HepG2 (cell line): ENCODE measurements around the gene TOR2A. TPM values are rescaled to one million over a fixed set of nuclear protein-coding genes. Genes with fewer than 3 reads are reported as not detected.

Source experiments
- AGO2 ChIP-seq: fragments of 200-400 bp; formaldehyde crosslinking; optimal IDR thresholded peaks from 2 replicates; pipeline ENCODE3; 2017; ENCODE audit warnings: mild to moderate bottlenecking, low read depth, low read length, moderate library complexity
- ARNT2 ChIP-seq: sonication (generic); formaldehyde crosslinking; IDR thresholded peaks from 2 replicates; pipeline ENCODE4 v1.8.0; 2022; ENCODE audit warnings: mild to moderate bottlenecking, low read depth, missing genetic modification reagents, moderate library complexity
- CREB1 ChIP-seq, 2 experiments: fragments of 450-650 bp in 1 of 2; IDR thresholded peaks; 2 replicates each; pipeline ENCODE4 v1.6.1; 2016 to 2017; ENCODE audit warnings: control low read depth in 1 of 2, mild to moderate bottlenecking in 1 of 2, missing compliant biosample characterization in 1 of 2, missing genetic modification characterization in 1 of 2
- DNMT1 ChIP-seq: sonication (generic); formaldehyde crosslinking; IDR thresholded peaks from 2 replicates; pipeline ENCODE4 v1.5.1; 2020; ENCODE audit warnings: mild to moderate bottlenecking, missing genetic modification reagents
- GMEB1 ChIP-seq: sonication (generic); formaldehyde crosslinking; IDR thresholded peaks from 2 replicates; pipeline ENCODE4 v1.5.1; 2020; ENCODE audit warnings: missing genetic modification reagents, mild to moderate bottlenecking, borderline replicate concordance
- KDM5B ChIP-seq: sonication (generic); formaldehyde crosslinking; IDR thresholded peaks from 2 replicates; pipeline ENCODE4 v1.4.0; 2020; ENCODE audit warnings: missing genetic modification reagents, mild to moderate bottlenecking, borderline replicate concordance
- PATZ1 ChIP-seq: sonication (generic); formaldehyde crosslinking; IDR thresholded peaks from 2 replicates; pipeline ENCODE4 v1.4.0; 2020; ENCODE audit warnings: missing genetic modification reagents
- PAXIP1 ChIP-seq: sonication (generic); formaldehyde crosslinking; conservative IDR thresholded peaks from 2 replicates; pipeline ENCODE4 v1.4.0; 2020; ENCODE audit warnings: mild to moderate bottlenecking, missing genetic modification reagents, moderate library complexity
- PCBP1 ChIP-seq: fragments of 200-400 bp; formaldehyde crosslinking; IDR thresholded peaks from 2 replicates; pipeline ENCODE4 v1.6.1; 2017; ENCODE audit warnings: mild to moderate bottlenecking, low read depth, low read length, borderline replicate concordance
- RBM39 ChIP-seq: fragments of 200-400 bp; formaldehyde crosslinking; IDR thresholded peaks from one replicate; pipeline ENCODE4 v1.6.1; 2018; ENCODE audit warnings: antibody characterized with exemption, mild to moderate bottlenecking, low read depth, low read length; ENCODE audit not compliant: poor library complexity, severe bottlenecking
- SRF ChIP-seq: IDR thresholded peaks from 2 replicates; pipeline ENCODE4 v1.6.1; 2011; ENCODE audit warnings: mild to moderate bottlenecking, low read depth, low read length, moderate library complexity
- TEAD3 ChIP-seq: optimal IDR thresholded peaks from 2 replicates; pipeline ENCODE3; 2016; ENCODE audit warnings: borderline replicate concordance
- THAP11 ChIP-seq: IDR thresholded peaks from 2 replicates; pipeline ENCODE4 v1.6.1; 2016; ENCODE audit warnings: missing biosample characterization, missing genetic modification reagents
- UBTF ChIP-seq: sonication (generic); formaldehyde crosslinking; IDR thresholded peaks from 2 replicates; pipeline ENCODE4 v1.4.0; 2020; ENCODE audit warnings: mild to moderate bottlenecking, missing genetic modification reagents
- ZFY ChIP-seq: sonication (generic); formaldehyde crosslinking; IDR thresholded peaks from 2 replicates; pipeline ENCODE4 v1.4.0; 2020; ENCODE audit warnings: missing genetic modification reagents
- ZNF276 ChIP-seq: sonication (generic); formaldehyde crosslinking; IDR thresholded peaks from 2 replicates; pipeline ENCODE4 v1.4.0; 2020; ENCODE audit warnings: mild to moderate bottlenecking, low read depth, missing genetic modification reagents
- polyA plus RNA-seq, 8 experiments: library from polyadenylated mRNA; depleted of rRNA in 3 of 8; stranded (reverse) in 7 of 8; unstranded in 1 of 8; fragments of >200 nt; fragmentation: Illumina TruSeq in 4 of 8; extraction: Trizol in 4 of 8; gene quantifications; 2 replicates each; pipeline versions ENCODE4 v1.2.1 to v1.2.3, GENCODE V29; 2011 to 2016; ENCODE audit warnings: low read depth in 4 of 8, missing spikeins in 1 of 8, mixed read lengths in 1 of 8; ENCODE audit not compliant: insufficient read depth in 1 of 8
- total RNA-seq, 5 experiments: library from RNA; depleted of rRNA; stranded (reverse); fragments of >200 nt; fragmentation: Illumina TruSeq; extraction: Trizol; gene quantifications; 2 replicates each; pipeline ENCODE4 v1.2.3, GENCODE V29; 2016; ENCODE audit warnings: low read depth in 1 of 5

The TOR2A gene
- total and polyA plus RNA-seq, 2 of the 13 experiments (the other 11 are each of a cell fraction or from before 2014, with no cell fraction given), result 3.5 to 7.2 TPM

GRCh38 chr9:127770905-127771569 lies 35.9 kb upstream of the TOR2A start (continued):
- no peak for TF ChIP-seq AGO2
- 0 out of 2 replicates have a peak, but pooled peaks have one; percentile 43 for TF ChIP-seq ARNT2
- TF ChIP-seq ZFY, result 0 out of 2 replicates have a peak, but pooled peaks have one; percentile 16
- TF ChIP-seq PATZ1 (CRISPR knock-in tag), result peak; percentile 72
- peak; percentile 81; the same call in 1 of the 2 replicates for TF ChIP-seq PCBP1
- TF ChIP-seq RBM39, result peak; percentile 52
- TF ChIP-seq UBTF (CRISPR knock-in tag), result peak; percentile 47; the same call in 1 of the 2 replicates
- peak; percentile 74 for TF ChIP-seq THAP11 (CRISPR knock-in tag)
- TF ChIP-seq TEAD3 (CRISPR knock-in tag), result peak; percentile 60
- TF ChIP-seq PAXIP1, result peak; percentile 55
- TF ChIP-seq KDM5B (CRISPR knock-in tag), result no peak
- no peak for TF ChIP-seq DNMT1
- no peak for TF ChIP-seq ZNF276 (CRISPR knock-in tag)
- peak; percentile 57 for TF ChIP-seq CREB1 (IDR thresholded peaks at IDR 0.05)
- no peak for TF ChIP-seq CREB1 (CRISPR knock-in tag; IDR thresholded peaks at IDR 0.05)
- no peak for TF ChIP-seq SRF
- TF ChIP-seq GMEB1 (CRISPR knock-in tag), result 0 out of 2 replicates have a peak, but pooled peaks have one; percentile 39
